Measurements from ENCODE around the gene RNF224. TPM values are rescaled to one million over a fixed set of nuclear protein-coding genes. Genes with fewer than 3 reads are reported as not detected.
A peak's percentile ranks its signal among the peaks of the same experiment; 100 is the strongest.

RNF224 gene
- total and polyA plus RNA-seq, 2 of the 13 experiments (the other 11 are each of a cell fraction or from before 2014, with no cell fraction given), result 0.09 TPM; not detected in 1

DNA sequence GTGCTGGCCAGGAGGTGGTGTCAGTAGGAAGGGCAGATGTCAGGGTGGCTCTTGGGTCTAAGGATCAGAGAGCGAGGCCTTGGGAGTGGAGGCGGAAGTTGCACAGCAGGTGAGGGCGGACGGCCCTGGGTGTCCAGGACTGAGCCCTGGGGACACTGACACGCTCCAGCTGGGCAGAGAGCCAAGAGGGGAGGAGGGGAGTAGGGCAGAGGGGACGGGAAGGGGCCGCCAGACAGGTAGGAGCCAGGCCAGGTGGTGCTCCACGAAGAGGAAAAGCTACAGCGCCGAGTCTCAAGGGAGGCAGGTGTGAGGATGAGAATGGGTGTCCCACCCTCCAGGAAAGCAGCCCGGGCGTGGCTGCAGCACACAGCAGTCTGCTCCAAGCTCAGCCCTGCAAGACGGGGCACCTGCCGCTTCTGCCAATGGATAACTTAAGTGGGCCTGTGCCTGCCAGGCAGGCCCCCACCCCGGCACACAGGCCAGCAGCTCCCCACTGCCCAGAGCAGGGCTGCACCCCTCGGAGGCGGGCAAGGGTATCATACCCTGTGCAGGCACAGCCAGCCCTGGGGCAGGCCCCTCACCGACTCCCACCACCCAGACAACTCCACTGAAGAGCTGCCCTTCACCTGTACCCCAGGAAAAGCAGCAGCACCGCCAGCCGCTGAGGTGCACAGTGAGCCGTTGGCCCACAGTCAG, 31.6 kb upstream of the RNF224 start (continued):
- TF ChIP-seq, protein P1, sequence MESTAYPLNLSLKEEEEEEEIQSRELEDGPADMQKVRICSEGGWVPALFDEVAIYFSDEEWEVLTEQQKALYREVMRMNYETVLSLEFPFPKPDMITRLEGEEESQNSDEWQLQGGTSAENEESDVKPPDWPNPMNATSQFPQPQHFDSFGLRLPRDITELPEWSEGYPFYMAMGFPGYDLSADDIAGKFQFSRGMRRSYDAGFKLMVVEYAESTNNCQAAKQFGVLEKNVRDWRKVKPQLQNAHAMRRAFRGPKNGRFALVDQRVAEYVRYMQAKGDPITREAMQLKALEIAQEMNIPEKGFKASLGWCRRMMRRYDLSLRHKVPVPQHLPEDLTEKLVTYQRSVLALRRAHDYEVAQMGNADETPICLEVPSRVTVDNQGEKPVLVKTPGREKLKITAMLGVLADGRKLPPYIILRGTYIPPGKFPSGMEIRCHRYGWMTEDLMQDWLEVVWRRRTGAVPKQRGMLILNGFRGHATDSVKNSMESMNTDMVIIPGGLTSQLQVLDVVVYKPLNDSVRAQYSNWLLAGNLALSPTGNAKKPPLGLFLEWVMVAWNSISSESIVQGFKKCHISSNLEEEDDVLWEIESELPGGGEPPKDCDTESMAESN (CRISPR knock-in tag; conservative IDR thresholded peaks at IDR 0.05), result 0 out of 2 replicates have a peak, but pooled peaks have one; percentile 34
- TF ChIP-seq, protein P2, sequence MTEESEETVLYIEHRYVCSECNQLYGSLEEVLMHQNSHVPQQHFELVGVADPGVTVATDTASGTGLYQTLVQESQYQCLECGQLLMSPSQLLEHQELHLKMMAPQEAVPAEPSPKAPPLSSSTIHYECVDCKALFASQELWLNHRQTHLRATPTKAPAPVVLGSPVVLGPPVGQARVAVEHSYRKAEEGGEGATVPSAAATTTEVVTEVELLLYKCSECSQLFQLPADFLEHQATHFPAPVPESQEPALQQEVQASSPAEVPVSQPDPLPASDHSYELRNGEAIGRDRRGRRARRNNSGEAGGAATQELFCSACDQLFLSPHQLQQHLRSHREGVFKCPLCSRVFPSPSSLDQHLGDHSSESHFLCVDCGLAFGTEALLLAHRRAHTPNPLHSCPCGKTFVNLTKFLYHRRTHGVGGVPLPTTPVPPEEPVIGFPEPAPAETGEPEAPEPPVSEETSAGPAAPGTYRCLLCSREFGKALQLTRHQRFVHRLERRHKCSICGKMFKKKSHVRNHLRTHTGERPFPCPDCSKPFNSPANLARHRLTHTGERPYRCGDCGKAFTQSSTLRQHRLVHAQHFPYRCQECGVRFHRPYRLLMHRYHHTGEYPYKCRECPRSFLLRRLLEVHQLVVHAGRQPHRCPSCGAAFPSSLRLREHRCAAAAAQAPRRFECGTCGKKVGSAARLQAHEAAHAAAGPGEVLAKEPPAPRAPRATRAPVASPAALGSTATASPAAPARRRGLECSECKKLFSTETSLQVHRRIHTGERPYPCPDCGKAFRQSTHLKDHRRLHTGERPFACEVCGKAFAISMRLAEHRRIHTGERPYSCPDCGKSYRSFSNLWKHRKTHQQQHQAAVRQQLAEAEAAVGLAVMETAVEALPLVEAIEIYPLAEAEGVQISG (CRISPR knock-in tag; IDR thresholded peaks at IDR 0.05), result peak; percentile 13; the same call in 1 of the 2 replicates
- TF ChIP-seq ESRRA (CRISPR knock-in tag; IDR thresholded peaks at IDR 0.05; ENCODE audit: low read depth), result 0 out of 2 replicates have a peak, but pooled peaks have one; percentile 49
- peak; percentile 59; the same call in 1 of the 2 replicates for TF ChIP-seq RXRB (CRISPR knock-in tag; IDR thresholded peaks at IDR 0.05; ENCODE audit: borderline replicate concordance)
- TF ChIP-seq ZNF788 (CRISPR knock-in tag; IDR thresholded peaks at IDR 0.05; ENCODE audit: borderline replicate concordance), result no peak
- no peak for TF ChIP-seq SMARCE1 (IDR thresholded peaks at IDR 0.05; ENCODE audit: borderline replicate concordance)
- TF ChIP-seq ZSCAN31 (CRISPR knock-in tag; IDR thresholded peaks at IDR 0.05; ENCODE audit: low read depth), result no peak
- TF ChIP-seq, protein P3, sequence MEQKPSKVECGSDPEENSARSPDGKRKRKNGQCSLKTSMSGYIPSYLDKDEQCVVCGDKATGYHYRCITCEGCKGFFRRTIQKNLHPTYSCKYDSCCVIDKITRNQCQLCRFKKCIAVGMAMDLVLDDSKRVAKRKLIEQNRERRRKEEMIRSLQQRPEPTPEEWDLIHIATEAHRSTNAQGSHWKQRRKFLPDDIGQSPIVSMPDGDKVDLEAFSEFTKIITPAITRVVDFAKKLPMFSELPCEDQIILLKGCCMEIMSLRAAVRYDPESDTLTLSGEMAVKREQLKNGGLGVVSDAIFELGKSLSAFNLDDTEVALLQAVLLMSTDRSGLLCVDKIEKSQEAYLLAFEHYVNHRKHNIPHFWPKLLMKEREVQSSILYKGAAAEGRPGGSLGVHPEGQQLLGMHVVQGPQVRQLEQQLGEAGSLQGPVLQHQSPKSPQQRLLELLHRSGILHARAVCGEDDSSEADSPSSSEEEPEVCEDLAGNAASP (CRISPR knock-in tag; IDR thresholded peaks at IDR 0.05; ENCODE audit: borderline replicate concordance), result no peak
- TF ChIP-seq ISX (CRISPR knock-in tag; conservative IDR thresholded peaks at IDR 0.05), result no peak
- TF ChIP-seq PHF21A (CRISPR knock-in tag; IDR thresholded peaks at IDR 0.05), result 0 out of 2 replicates have a peak, but pooled peaks have one; percentile 15
- TF ChIP-seq GPN1 (CRISPR knock-in tag; IDR thresholded peaks at IDR 0.05; ENCODE audit: borderline replicate concordance), result no peak
